H9 (cell line): ENCODE data around the gene C19orf33. TPM values are rescaled to one million over a fixed set of nuclear protein-coding genes. Genes with fewer than 3 reads are reported as not detected.
A peak's percentile ranks its signal among the peaks of the same experiment; 100 is the strongest.

Experiments used
- DNase-seq: peaks from one replicate; pipeline ENCODE4 v3.0.0-alpha.2; 2017
- H2AFZ ChIP-seq: one replicate; pipeline ENCODE4 v1.6.1; 2013; ENCODE audit warnings: mild to moderate bottlenecking, low read length, control low read depth, moderate library complexity
- H2AK5ac ChIP-seq: 2 replicates; pipeline ENCODE4 v1.6.1; 2013; ENCODE audit warnings: low read length, control low read depth, mixed read lengths; ENCODE audit not compliant: insufficient read length
- H2BK120ac ChIP-seq: one replicate; pipeline ENCODE4 v1.6.1; 2013; ENCODE audit warnings: low read depth, mild to moderate bottlenecking, low read length, control low read depth, inconsistent platforms; ENCODE audit not compliant: poor library complexity, severe bottlenecking
- H2BK12ac ChIP-seq: 2 replicates; pipeline ENCODE4 v1.6.1; 2013; ENCODE audit warnings: low read length, control low read depth, mixed read lengths, low read depth; ENCODE audit not compliant: insufficient read length
- H2BK15ac ChIP-seq: 2 replicates; pipeline ENCODE4 v1.6.1; 2013; ENCODE audit warnings: low read depth, low read length, control low read depth
- H2BK20ac ChIP-seq: one replicate; pipeline ENCODE4 v1.6.1; 2013; ENCODE audit warnings: low read depth, mild to moderate bottlenecking, low read length, control low read depth, inconsistent platforms; ENCODE audit not compliant: poor library complexity, severe bottlenecking
- H2BK5ac ChIP-seq: 2 replicates; pipeline ENCODE4 v1.6.1; 2013; ENCODE audit warnings: low read length, control low read depth, mixed read lengths; ENCODE audit not compliant: insufficient read length
- H3K14ac ChIP-seq: 2 replicates; pipeline ENCODE4 v1.6.1; 2013; ENCODE audit warnings: low read length, control low read depth; ENCODE audit not compliant: insufficient read depth
- H3K18ac ChIP-seq: 2 replicates; pipeline ENCODE4 v1.6.1; 2013; ENCODE audit warnings: low read depth, mild to moderate bottlenecking, mixed read lengths, low read length, control low read depth; ENCODE audit not compliant: insufficient read length
- H3K23ac ChIP-seq: 2 replicates; pipeline ENCODE4 v1.6.1; 2013; ENCODE audit warnings: low read length, control low read depth, mixed read lengths, low read depth; ENCODE audit not compliant: insufficient read length
- H3K23me2 ChIP-seq: 2 replicates; pipeline ENCODE4 v1.6.1; 2013; ENCODE audit warnings: low read depth, mild to moderate bottlenecking, mixed read lengths, low read length, control low read depth; ENCODE audit not compliant: insufficient read length, poor library complexity, severe bottlenecking
- H3K27ac ChIP-seq: 2 replicates; pipeline ENCODE4 v1.5.1; 2013; ENCODE audit warnings: low read length, control low read depth, mixed read lengths, low read depth; ENCODE audit not compliant: insufficient read length
- H3K27me3 ChIP-seq: 2 replicates; pipeline ENCODE4 v1.6.1; 2013; ENCODE audit warnings: low read length, control low read depth, inconsistent platforms; ENCODE audit not compliant: insufficient read depth
- H3K4ac ChIP-seq: 2 replicates; pipeline ENCODE4 v1.6.1; 2013; ENCODE audit warnings: low read depth, mild to moderate bottlenecking, control low read depth, inconsistent platforms, low read length, moderate library complexity
- H3K4me1 ChIP-seq: 2 replicates; pipeline ENCODE4 v1.6.1; 2013; ENCODE audit warnings: low read length, control low read depth, inconsistent platforms; ENCODE audit not compliant: insufficient read depth
- H3K4me2 ChIP-seq: 2 replicates; pipeline ENCODE4 v1.6.1; 2013; ENCODE audit warnings: low read length, control low read depth, mixed read lengths; ENCODE audit not compliant: insufficient read length, insufficient read depth
- H3K56ac ChIP-seq: 2 replicates; pipeline ENCODE4 v1.6.1; 2013; ENCODE audit warnings: low read depth, mild to moderate bottlenecking, mixed read lengths, low read length, control low read depth; ENCODE audit not compliant: insufficient read length
- H3K79me1 ChIP-seq: 2 replicates; pipeline ENCODE4 v1.6.1; 2013; ENCODE audit warnings: low read depth, mild to moderate bottlenecking, moderate library complexity, low read length, control low read depth, inconsistent platforms; ENCODE audit not compliant: insufficient read depth, poor library complexity, severe bottlenecking
- H3K79me2 ChIP-seq: 2 replicates; pipeline ENCODE4 v1.6.1; 2013; ENCODE audit warnings: low read length, control low read depth, inconsistent platforms; ENCODE audit not compliant: insufficient read depth
- H3K9ac ChIP-seq: 2 replicates; pipeline ENCODE4 v1.6.1; 2013; ENCODE audit warnings: low read length, control low read depth, mixed read lengths; ENCODE audit not compliant: insufficient read length; ENCODE audit errors: extremely low read depth
- H3K9me3 ChIP-seq: one replicate; pipeline ENCODE4 v1.6.1; 2013; ENCODE audit warnings: low read depth, low read length, inconsistent platforms; ENCODE audit not compliant: control insufficient read depth
- H3T11ph ChIP-seq: one replicate; pipeline ENCODE4 v1.6.1; 2013; ENCODE audit warnings: mild to moderate bottlenecking, low read length, control low read depth, inconsistent platforms
- H4K20me1 ChIP-seq: one replicate; pipeline ENCODE4 v1.6.1; 2013; ENCODE audit not compliant: control insufficient read depth, insufficient read length, insufficient read depth
- H4K5ac ChIP-seq: 2 replicates; pipeline ENCODE4 v1.6.1; 2013; ENCODE audit warnings: low read depth, mild to moderate bottlenecking, mixed read lengths, low read length, control low read depth; ENCODE audit not compliant: insufficient read length
- H4K8ac ChIP-seq: replicated peaks from 2 replicates; pipeline ENCODE4 v1.6.1; 2013; ENCODE audit warnings: low read length, control low read depth, mixed read lengths, low read depth; ENCODE audit not compliant: insufficient read length
- H4K91ac ChIP-seq: 2 replicates; pipeline ENCODE4 v1.6.1; 2013; ENCODE audit warnings: low read depth, mild to moderate bottlenecking, moderate library complexity, mixed read lengths, low read length, control low read depth; ENCODE audit not compliant: insufficient read length
- H3K27ac Mint-ChIP-seq, 3 experiments: 2 replicates in 2 of 3; 3 replicates in 1 of 3; pipeline ENCODE4 v1.8.0; 2020 to 2021; ENCODE audit warnings: mixed read lengths in 3 of 3, mild to moderate bottlenecking in 1 of 3, moderate library complexity in 1 of 3
- H3K27me3 Mint-ChIP-seq: 2 replicates; pipeline ENCODE4 v1.8.0; 2021; ENCODE audit warnings: low read depth, mild to moderate bottlenecking, moderate library complexity, mixed read lengths
- H3K36me3 Mint-ChIP-seq, 3 experiments: 2 replicates in 2 of 3; 3 replicates in 1 of 3; pipeline ENCODE4 v1.8.0; 2020 to 2021; ENCODE audit warnings: low read depth in 3 of 3, mixed read lengths in 3 of 3; ENCODE audit not compliant: insufficient read depth in 1 of 3
- H3K4me1 Mint-ChIP-seq, 2 experiments: 2 replicates each; pipeline ENCODE4 v1.8.0; 2020; ENCODE audit warnings: mixed read lengths in 2 of 2
- H3K4me3 Mint-ChIP-seq, 2 experiments: 2 replicates in 1 of 2; 3 replicates in 1 of 2; pipeline ENCODE4 v1.8.0; 2020 to 2021; ENCODE audit warnings: mild to moderate bottlenecking in 2 of 2, mixed read lengths in 2 of 2, moderate library complexity in 1 of 2
- H3K9me3 Mint-ChIP-seq, 2 experiments: 2 replicates in 1 of 2; 3 replicates in 1 of 2; pipeline ENCODE4 v1.8.0; 2020; ENCODE audit warnings: mild to moderate bottlenecking in 2 of 2, mixed read lengths in 2 of 2, moderate library complexity in 1 of 2
- WGBS: extraction: QIAGEN DNeasy Blood & Tissue Kit; methylation state at CpG from one replicate; pipeline ENCODE4 v1.1.7; 2013; ENCODE audit warnings: missing lambda C conversion rate, low lambda C conversion rate, mixed read lengths; ENCODE audit not compliant: insufficient read length; ENCODE audit errors: extremely low coverage; 5-methylcytosine and 5-hydroxymethylcytosine counted together
- total RNA-seq: library from RNA; stranded (reverse); gene quantifications from 2 replicates; pipeline ENCODE4 v1.2.1, GENCODE V29; 2021
- TF ChIP-seq, protein P1 (sequence below): fragments of 200-600 bp; sonication (generic); conservative IDR thresholded peaks from 3 replicates; pipeline ENCODE4 v1.8.0; 2021; ENCODE audit warnings: antibody characterized with exemption, mild to moderate bottlenecking

The C19orf33 gene
- total RNA-seq, 1 experiment from 2014 or later, result not detected

DNA sequence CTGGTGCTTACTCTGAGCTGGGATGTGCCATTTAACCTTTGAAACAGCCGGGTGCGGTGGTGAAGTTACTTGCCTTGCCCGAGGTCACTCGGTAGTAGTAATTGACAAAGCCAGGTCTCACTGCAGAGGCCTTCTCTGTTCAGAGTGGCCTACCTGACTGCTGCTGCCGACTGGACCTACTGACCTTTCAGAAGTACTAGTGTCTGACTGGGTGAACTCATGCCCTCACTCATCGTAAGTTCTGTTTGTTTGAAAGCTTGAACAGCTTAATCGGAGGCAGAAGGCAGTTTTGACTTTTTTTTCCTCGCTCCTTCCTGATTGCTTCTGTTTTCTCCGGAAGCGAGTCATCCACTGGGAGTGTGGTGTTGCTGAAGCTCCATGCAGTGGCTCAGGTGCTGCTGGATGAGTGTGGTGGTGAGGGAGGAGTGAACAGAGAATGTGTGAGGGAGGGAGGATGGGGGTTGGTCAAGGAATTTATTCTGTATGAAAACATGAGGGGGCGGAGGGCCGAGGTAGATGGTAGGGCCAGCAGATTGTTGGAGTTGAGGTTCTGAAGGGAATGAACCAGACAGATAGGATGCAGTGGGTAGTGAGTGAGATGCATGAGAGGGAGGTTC is 37.0 kb upstream of the C19orf33 start:
- Histone ChIP-seq H2BK120ac (no peak overlapping the region), H2AFZ (no peak overlapping the region), H3K4me1 (peaks cover 12% of the 10 kb centered on the region; the same call in 1 of the 2 replicates), H3K9ac (peak overlapping the region; percentile 33), H3K27ac (no peak overlapping the region), H3T11ph (no peak overlapping the region), H3K79me1 (peaks cover 17% of the 10 kb centered on the region), H3K27me3 (no peaks in the 10 kb centered on the region), H3K56ac (no peak overlapping the region), H2BK20ac (no peak overlapping the region), H4K8ac (no peak overlapping the region), H4K5ac (no peak overlapping the region), H2BK15ac (no peak overlapping the region), H3K9me3 (no peaks in the 10 kb centered on the region), H4K91ac (no peak overlapping the region), H2AK5ac (no peak overlapping the region), H3K23me2 (peaks cover 11% of the 10 kb centered on the region), H3K23ac (no peak overlapping the region), H3K4ac (no peak overlapping the region), H3K18ac (no peak overlapping the region), H3K4me2 (peak overlapping the region; percentile 15), H3K79me2 (peaks cover 39% of the 10 kb centered on the region; the same call in 1 of the 2 replicates), H2BK5ac (no peak overlapping the region), H4K20me1 (no peaks in the 10 kb centered on the region), H3K14ac (peak overlapping the region; percentile 36; the same call in 1 of the 2 replicates), H2BK12ac (no peak overlapping the region)
- Mint-ChIP-seq H3K4me3 (peak overlapping the region; percentile 96 to 100), H3K27ac (peak overlapping the region; percentile 1 to 96 (median 94); a peak in 4 of 7 replicates), H3K27me3 (no peaks in the 10 kb centered on the region), H3K9me3 (no peaks in the 10 kb centered on the region; a peak in 2 of 5 replicates), H3K4me1 (peaks cover 60 to 65% of the 10 kb centered on the region in 2 experiments), H3K36me3 (peaks cover 2 to 20% (median 16%) of the 10 kb centered on the region in 3 experiments; a peak in 4 of 7 replicates)
- TF ChIP-seq, protein P1, sequence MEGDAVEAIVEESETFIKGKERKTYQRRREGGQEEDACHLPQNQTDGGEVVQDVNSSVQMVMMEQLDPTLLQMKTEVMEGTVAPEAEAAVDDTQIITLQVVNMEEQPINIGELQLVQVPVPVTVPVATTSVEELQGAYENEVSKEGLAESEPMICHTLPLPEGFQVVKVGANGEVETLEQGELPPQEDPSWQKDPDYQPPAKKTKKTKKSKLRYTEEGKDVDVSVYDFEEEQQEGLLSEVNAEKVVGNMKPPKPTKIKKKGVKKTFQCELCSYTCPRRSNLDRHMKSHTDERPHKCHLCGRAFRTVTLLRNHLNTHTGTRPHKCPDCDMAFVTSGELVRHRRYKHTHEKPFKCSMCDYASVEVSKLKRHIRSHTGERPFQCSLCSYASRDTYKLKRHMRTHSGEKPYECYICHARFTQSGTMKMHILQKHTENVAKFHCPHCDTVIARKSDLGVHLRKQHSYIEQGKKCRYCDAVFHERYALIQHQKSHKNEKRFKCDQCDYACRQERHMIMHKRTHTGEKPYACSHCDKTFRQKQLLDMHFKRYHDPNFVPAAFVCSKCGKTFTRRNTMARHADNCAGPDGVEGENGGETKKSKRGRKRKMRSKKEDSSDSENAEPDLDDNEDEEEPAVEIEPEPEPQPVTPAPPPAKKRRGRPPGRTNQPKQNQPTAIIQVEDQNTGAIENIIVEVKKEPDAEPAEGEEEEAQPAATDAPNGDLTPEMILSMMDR, result no peak
- no peak for DNase-seq
- WGBS, result no CpG with 5 or more reads among the region's 12 CpGs
